Upper lobe of left lung (tissue), 4 donors: ENCODE data around the gene ANXA10.

ENCODE experiments used
- POLR2A ChIP-seq, 4 donors: fragments of 450-650 bp; IDR thresholded peaks; one replicate each; pipeline ENCODE4 v1.5.1; 2016 to 2017; ENCODE audit warnings: antibody characterized with exemption in 4 of 4, mild to moderate bottlenecking in 2 of 4
- POLR2AphosphoS5 ChIP-seq, 2 donors: sonication (generic); formaldehyde crosslinking; IDR thresholded peaks; one replicate each; pipeline ENCODE4 v1.5.1; 2017; ENCODE audit warnings: antibody characterized with exemption in 2 of 2

DNA sequence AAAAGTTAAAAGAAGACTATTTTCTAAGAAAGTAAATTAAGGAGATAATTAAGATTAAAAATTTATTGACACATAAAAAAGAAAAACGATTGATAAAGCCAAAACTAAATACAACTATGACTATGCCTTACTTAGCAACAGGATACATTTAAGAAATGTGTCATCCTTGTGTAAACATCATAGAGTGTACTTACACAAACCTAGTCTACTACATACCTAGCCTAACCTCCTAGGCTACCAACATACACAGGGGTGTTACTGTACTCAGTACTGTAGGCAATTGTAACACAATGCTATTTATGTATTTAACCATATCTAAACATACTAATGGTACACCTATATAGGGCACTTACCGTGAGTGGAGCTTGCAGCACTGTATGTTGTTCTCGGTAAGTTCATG lies 108.3 kb downstream of the ANXA10 start:
- no peak for TF ChIP-seq POLR2AphosphoS5 (IDR thresholded peaks at IDR 0.05)
- TF ChIP-seq POLR2A (IDR thresholded peaks at IDR 0.05): no peak
